ENCODE results near the gene HYPK.

The HYPK gene, protein sequence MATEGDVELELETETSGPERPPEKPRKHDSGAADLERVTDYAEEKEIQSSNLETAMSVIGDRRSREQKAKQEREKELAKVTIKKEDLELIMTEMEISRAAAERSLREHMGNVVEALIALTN

DNA sequence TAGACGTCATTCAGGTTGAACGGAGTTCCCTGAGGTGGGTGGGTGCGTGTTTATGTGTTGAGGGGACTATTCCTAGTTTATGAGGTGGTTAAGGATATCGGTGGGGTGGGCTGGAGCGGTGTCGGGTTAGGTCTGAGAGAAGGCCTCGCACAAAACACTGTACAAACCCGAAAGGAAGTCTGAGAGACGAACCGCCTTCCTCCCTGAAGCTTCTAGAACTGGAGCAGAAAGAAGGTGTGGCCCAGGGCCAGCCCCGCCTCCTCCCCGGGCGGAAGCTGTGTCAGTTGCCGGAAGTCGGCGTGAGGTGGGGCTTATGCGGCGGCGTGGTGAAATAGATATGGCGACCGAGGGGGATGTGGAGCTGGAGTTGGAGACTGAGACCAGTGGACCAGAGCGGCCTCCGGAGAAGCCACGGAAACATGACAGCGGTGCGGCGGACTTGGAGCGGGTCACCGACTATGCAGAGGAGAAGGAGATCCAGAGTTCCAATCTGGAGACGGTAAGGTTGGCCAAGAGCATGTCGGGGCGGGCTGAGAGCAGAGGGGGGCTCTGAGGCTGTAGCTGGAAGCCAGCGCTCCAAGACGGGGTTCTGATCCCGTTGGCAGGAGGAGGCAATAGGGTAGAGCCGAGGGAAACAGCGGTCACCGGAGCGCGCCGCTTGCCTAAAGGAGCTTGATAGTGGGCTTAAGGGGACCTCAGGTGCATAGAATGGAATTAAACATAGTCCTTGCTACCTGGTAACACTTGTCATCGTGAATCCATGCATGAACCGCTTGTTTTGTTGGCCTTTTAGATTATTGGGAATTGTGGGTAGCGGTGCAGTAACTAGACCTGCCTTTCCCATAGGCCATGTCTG lies at the start of gene HYPK:
Gene HYPK (plus strand): TSS at position 314 of the 856 bp plus-strand sequence. CDS start 24 bp downstream, at position 338.
- DNase-seq (ENCODE audit: low read depth in 2 of 2) = peak; percentile 78 to 87

DNA sequence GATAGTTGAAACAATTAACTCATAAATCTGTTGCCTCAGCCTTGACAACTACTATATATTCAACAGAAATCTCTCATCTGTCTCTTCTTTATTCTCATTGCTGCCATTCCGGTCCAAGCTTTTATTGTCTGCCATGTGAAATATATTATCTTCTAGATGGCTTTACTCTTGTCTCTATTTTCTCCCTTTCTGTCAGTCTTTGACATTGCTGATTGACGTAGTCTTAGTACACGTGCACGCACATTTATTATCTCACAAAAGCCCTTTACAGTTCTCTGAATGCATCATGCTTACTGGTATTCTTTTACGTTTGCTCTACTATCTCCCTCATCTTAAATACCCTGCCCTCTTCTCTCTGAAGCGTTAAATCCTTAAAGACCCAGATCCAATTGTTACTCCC lies 48.5 kb upstream of the HYPK start:
- DNase-seq (ENCODE audit: low read depth in 2 of 2) = no peak

DNA sequence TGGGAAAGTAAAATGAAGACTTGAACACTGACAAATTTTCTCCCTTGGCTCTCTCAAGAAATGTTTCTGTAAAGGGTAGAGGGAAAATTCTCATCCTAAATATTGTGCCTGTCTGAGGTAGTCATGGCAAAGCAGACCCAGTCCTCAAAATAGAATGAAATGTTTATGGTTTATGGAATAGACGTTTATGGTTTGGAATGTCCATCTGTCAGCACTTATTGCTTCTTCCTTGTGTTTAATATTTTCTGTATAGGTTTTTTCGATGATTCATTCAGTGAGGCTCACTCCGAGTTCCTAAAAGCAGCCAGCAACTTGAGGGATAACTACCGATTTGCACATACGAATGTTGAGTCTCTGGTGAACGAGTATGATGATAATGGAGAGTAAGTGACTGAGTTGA lies 37.6 kb upstream of the HYPK start:
- no peak for DNase-seq (ENCODE audit: low read depth in 2 of 2)

DNA sequence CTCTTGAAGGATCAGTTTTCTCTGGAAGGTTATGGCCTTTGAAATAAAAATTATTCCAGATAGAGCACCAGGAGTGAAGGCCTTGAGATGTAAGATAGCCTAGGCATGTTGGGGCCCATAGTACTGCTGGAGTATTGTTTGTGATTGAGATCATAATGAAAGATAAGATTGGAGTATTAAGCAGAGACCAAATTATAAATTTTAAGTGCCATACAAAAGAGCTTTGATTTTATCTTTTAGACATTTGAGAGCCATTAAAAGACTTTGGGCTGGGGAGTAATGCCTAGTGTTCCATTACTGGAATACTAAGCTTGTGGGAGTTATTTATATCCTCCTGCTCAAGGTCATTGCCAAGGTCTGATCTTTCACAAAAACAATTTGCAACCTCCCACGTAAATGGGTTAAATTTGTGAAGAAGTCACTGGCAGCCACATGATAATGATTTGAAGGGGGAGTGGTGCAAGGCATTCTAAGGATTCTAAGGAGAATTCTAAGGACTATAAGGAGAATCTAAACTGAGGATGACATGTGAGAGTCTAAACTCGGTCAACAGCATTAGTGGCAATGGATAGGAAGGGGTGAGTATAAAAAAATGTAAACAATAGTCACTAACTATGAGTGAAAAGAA lies 36.5 kb upstream of the HYPK start:
- no peak for DNase-seq (ENCODE audit: low read depth in 2 of 2)

DNA sequence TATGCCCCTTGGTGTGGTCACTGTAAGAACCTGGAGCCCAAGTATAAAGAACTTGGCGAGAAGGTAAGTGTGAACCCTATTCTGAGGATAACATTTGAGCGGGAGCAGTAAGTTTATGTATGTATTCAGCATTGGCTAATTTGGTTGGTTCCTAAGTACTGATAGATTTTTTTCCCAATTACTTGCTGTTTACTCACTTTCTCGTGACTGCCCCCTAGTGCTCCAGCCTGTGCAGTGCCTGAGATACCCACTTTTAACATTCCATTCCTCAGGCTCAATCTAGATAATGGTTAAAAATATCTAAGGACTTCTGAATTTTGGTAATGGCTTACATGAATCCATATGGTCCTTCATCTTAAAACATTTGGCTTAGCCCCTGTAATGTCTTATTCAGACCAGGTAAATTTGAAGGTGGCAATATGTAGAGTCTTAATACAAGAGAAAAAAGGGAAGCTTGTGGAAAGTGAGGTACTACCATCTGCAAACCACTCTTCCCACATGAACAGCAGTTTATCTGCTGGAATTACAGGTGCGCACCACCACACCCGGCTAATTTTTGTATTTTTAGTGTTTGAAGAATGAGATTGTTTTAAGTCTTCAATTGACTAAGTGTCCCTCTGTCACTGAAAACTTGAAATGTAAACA lies 30.7 kb upstream of the HYPK start:
- DNase-seq (ENCODE audit: low read depth in 2 of 2) = peak in 1 of 2 experiments; percentile 56

DNA sequence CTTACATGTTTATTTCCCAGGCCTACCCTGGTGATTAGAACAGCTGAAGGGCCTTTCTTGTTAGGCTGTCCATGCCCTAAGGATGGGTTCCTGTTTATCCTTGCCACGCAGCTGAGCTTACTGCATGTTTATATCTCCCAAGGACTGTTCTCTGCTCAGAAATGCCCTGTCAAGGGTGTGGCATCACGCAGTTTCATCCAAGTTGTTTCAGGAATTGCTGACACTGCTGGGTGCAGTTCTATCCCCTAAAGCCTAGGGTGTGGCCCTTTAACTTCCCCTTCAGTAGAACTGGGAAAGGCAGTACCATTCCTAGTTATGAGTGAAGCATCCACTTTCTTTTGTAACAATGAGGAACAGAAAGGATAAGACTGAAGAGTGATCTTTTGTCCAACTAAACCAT lies 28.6 kb upstream of the HYPK start:
- DNase-seq (ENCODE audit: low read depth in 2 of 2) = no peak

DNA sequence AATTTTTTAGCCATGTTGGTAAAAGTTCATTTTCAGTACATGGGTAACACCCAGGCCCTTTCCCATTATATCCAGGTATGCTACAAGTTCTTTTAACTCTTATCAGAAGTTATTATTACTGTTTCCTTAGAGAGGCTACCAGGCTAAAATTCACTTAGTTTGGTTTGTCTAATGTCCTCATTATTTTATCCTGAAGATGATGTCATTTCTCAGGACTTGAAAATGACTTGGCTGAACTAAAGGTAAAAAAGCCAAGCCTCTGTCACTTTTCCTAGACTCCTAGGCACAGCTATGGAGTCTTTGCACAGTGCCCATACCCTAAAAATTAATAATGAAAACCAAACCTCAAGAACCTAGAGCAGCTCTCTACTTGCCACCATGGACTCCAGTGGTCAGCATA lies 27.8 kb upstream of the HYPK start:
- DNase-seq (ENCODE audit: low read depth in 2 of 2) = no peak

DNA sequence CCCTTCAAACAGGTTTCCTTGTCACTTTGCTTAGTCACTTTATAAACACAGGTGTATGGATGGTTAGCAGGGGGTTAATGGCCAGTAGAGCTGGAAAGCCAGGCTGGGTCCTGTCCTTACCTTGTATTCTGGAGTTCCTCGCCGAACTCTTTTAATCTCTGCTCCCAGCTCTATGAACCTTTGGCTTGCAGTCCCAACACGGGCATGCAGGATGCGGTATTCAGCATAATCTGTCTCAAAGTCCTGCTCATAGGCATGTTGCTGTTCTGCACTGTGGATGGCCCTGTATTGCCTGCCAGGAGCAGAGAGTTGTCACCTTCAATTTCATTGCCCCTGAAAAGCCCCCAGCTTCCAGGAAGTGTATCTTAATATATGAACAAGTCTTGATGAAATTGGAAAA lies 26.3 kb upstream of the HYPK start:
- DNase-seq (ENCODE audit: low read depth in 2 of 2) = no peak

DNA sequence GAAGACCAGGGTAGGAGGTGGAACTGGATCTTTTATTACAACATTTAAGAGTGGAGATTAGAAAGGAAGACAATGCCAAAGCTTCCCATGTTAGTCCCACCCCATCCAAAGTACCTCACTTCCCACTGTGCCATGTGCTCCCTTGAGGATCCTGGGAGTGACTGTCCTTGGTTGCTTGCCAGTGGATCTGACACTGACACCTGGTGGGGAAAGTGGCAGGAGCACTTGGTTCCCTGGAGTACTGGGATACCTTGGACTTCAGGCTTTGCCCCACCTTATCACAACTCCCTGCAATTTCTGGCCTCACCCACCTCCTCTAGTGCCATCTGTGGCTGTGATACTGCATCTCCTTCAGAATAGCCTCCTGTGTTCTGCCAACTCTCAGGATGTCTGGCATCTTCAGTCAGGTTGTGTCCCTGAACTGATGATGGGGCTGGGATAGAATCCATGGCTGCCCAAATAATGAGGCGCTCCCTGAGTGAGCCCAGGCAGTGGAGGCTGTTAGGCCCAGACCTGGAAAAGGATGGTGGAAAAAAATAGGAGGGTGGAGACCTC lies 24.9 kb upstream of the HYPK start:
- no peak for DNase-seq (ENCODE audit: low read depth in 2 of 2)

DNA sequence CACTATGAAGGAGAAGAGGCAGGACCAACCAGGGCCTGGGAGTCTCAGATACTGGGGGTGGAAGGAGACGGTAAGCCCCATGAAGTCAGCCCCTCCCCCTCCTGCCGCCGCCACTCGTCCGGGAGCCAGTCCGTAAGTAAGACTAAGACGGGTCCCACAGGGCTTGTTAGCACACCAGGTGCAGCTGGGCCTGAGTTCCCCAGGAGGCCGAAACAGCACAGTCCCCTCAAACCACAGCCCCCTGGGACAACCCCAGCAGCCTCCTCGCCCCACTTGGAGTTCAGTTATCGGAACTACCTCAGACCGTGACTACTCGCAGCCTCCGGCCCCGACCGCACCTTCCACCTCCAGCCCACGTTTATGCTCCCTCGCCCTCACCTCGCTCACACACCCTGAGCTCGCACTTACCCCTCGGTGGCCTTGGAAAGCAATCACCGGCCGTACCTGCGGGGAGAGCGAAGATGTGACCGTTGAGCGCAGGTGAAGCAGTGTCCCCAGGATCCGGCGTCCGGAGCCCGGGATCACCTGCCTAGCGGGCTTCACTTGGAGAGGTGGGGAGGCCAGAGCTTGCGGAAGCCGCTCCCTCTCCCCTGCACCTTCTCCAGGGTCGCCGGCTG lies 24.2 kb upstream of the HYPK start:
- DNase-seq (ENCODE audit: low read depth in 2 of 2) = no peak

DNA sequence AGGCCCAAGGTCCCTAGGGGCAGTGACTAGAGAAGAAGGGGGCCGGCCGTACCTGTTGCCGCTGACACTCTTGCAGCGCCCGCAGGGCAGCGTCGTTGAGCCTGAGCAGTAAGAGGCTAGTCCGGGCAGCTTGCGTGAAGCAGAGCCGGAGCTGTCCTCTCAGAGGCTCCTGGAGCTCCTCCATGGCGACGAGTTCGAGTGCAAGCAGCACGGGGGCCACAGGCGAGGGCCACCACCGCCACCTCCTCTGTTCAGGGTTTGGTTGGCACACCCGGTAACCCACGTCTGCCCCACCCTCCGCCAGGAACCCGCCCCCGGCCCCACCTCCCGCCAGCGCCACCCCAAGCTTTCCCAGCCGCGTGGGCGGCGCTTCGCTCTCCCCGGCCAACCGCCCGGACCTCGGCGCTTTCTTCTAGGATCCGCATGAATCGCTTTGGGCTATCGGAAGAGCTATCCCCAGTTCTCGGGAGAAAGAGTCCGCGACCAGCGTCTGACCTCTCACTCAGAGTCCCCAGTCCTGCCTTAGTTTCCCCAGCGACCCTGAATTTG lies 23.6 kb upstream of the HYPK start, which contains the start of gene ELL3:
Gene ELL3 (minus strand): TSS at position 249 of the 549 bp plus-strand sequence. CDS start 65 bp downstream, at position 184.
- peak; percentile 45 to 67 for DNase-seq (ENCODE audit: low read depth in 2 of 2)

DNA sequence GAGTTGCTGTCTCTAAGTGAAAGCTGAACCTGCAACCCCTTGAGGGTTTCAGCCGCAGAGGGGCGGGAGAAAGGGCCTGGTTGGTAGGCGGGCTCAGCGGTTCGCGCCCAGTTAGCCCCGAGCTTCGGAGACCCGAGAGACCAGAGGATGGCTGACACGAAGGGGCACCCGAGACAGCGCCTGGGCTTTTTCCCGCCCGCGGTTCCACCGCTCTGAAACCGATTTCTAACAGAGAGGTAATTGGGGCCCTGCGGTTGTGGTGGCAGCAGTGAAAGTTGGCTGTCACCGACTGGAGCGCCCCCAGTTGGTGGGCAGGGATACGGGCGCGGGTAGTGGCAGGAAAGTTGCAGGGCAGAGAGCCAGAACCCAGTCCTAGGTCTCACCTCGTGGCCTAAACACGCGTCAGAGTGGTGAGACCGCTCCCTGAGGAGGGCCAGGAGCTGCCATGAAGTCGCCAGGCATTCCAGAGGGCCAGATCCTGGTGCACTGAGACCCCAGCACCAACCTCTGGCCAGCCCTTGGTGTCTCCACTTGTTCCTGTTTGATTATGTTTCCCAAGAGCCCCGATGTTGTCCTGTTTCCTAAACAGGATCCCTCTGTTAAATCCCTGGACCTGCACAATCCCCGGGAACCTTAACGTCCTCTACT lies 23.0 kb upstream of the HYPK start:
- peak; percentile 73 to 86 for DNase-seq (ENCODE audit: low read depth in 2 of 2)

DNA sequence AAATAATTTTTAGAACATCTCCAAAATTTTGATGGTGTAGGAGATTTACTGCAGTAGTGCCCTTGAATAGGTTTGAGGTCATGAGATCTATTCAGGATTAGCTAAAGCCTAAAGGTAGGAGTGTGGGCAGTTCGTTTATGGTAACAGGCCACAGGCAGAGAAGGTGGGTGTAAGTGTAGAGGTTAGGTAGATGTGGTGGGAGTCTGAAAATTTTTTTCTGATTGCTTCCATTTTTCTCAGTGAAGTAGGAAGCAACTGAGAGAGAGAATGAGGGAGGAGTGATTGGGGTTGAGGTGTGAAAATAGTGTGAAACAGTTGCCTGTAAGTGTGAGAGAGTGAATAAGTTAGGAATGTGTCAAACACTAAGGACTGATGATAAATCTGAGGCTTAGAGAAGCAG lies 21.4 kb upstream of the HYPK start:
- DNase-seq (ENCODE audit: low read depth in 2 of 2) = no peak

DNA sequence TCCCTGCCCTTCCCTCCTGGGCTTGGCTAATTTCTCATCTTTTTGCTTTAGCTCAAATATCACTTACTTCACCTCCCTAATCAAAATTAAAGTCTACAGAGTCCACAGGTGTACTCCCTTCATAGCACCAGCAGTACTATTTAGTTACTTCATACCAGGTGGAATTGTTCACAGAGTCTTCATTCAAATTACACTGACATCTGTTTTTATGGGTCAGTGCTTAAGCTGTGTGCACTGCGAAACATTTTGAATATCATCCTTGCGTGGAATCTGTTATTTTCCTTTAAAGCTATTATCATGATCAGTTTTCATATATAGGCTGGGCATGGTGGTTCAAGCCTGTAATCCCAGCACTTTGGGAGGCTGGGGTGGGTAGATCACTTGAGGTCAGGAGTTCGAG lies 11.0 kb upstream of the HYPK start:
- no peak for DNase-seq (ENCODE audit: low read depth in 2 of 2)

DNA sequence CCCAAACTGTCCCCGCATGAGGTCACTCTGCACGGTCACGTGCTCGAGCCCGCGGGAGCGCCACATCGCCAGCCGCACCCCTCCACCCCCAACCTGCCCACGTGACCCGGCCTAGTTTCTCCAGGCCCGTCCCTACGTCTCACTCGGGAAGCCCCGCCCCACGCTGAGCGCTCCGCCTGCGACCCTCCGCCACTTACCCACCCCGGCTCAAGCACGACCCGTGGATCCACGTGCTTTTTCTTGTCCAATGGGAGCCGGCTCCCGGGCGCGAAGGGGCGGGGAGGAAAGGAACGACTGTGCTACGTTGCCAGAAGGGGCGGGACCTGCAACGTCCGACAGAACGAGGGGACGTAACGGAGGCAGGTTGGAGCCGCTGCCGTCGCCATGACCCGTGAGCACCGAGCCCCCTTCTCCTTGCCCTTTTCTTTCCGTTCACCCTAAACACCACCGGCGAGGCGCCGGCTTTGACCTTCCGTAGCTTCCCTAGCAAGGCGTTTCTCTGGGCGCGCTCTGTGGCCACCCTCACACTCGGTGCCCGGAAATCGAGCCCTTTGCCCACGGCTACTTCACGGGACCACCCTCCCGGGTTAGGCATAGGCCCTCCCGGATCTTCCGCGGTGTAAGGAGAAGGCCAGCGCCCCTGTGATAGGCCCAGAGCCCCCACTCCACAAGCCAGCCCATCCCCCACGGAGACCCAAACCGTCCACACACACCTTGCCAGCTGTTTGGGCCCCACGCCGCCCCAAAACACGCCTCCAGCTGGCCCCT lies 8.2 kb upstream of the HYPK start, which contains the start of gene SERF2:
Gene SERF2 (plus strand): TSS at position 328 of the 768 bp plus-strand sequence. CDS start 57 bp downstream, at position 385.
- peak; percentile 100 for DNase-seq (ENCODE audit: low read depth in 2 of 2)

DNA sequence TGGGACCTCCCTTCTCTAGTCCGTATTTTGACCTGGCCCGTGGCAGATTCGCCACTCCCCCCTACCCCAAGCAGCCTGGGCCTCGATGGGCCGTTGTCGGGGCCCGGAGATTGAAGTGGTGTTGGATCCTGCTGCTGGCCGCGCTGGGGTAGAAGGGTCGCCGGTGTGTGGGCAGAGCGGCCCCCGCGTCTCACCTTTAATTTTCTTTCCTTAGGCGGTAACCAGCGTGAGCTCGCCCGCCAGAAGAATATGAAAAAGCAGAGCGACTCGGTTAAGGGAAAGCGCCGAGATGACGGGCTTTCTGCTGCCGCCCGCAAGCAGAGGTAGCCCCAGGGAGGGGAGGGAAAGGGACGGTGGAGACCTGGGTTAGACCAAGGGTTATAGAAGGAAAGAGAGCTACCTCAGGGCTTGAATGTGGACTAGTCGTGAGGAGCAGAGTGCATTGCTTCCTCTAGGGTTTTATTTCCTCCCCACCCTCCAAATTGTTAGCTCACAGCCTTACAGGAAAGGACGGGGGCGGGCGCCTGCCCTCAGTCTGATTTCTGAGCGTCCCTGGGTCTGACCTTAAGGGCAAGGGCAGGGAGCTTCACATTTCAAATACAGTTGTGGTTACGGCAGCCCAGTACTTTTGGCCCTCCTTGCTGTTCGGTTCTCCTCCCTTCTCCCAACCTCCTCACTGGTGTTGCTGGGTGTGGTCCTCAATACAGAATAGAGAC lies 7.5 kb upstream of the HYPK start:
- DNase-seq (ENCODE audit: low read depth in 2 of 2) = no peak

DNA sequence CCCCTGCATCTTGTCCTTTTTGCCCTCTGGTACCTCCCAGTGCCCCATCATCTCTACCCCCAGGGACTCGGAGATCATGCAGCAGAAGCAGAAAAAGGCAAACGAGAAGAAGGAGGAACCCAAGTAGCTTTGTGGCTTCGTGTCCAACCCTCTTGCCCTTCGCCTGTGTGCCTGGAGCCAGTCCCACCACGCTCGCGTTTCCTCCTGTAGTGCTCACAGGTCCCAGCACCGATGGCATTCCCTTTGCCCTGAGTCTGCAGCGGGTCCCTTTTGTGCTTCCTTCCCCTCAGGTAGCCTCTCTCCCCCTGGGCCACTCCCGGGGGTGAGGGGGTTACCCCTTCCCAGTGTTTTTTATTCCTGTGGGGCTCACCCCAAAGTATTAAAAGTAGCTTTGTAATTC lies 6.8 kb upstream of the HYPK start:
- no peak for DNase-seq (ENCODE audit: low read depth in 2 of 2)

DNA sequence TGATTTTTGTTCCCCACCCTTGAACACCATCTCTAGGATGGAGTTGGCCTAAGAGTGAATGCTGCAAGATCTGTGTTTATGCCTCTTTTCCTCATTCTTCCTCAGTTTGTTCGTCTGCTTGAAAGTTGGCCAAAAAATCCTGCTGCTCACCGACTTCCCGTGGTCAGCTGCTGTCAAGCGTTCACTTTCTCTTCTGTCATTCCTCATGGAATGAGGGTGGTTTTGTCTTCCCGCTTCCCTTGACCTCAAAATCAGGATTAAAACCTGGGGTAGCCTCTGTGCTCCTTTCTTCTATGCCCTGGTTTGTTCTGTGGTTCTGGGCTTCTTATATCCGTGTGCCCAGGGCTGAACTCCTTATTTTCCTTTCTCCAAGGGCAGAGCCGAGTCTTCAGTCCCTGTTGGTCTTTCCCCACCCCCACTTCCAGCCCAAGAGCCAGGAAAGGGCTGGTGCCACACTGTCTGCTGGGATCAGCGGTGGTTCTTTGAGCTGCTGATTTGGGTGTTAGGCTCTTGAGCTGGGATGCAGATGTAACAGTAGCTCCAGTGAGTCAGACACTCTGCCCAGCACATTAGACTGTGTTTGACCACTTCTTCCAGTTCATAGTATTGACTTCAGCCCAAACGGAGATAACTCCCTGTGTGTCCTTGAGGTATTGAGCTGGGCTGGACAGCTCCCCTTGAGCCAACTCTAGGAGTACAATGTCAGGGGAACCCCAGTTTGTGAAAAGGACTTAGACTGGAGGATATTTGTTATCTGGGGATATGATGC lies 5.9 kb upstream of the HYPK start:
- DNase-seq (ENCODE audit: low read depth in 2 of 2) = no peak
